HG02763 (cell line): Measurements from ENCODE around the gene TRAK2.
A peak's percentile ranks its signal among the peaks of the same experiment; 100 is the strongest.
"Not testable (repeated sequence)": the region's sequence is repeated elsewhere in the genome, so short reads cannot be mapped to it uniquely, and the experiment has no call there.

Source experiments
- ATAC-seq: cut with Tn5 transposase; IDR thresholded peaks from one replicate; pipeline ENCODE4 v1.9.1; 2021; ENCODE audit warnings: mild to moderate bottlenecking, moderate library complexity; ENCODE audit not compliant: unreplicated experiment

The TRAK2 gene

GRCh38 chr2:201450954-201451291, 335 bp downstream of the TRAK2 start:
- peak; percentile 19 for ATAC-seq

DNA sequence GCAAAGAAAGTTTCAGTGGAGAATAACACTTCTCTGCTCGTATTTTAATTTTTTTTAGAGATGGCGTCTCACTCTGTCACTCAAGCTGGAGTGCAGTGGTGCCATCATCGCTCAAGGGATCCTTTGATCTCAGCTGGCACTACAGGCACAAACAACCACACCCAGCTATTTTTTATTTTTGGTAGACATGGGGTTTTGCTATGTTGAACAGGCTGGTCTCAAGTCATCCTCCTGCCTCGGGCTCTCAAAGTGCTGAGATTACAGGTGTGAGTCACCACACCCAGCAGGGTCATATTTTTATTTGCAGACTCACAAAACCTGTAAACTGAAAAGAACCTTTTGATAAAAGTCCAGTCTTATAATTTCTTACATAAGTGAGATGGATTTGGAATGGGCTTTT, 2.6 kb downstream of the TRAK2 start:
- ATAC-seq = no peak

- ATAC-seq = no peak
These were observed 3.2 kb downstream of the TRAK2 start for GRCh38 chr2:201448061-201448460.

GRCh38 chr2:201447086-201447485, 4.2 kb downstream of the TRAK2 start:
- ATAC-seq = no peak

GRCh38 chr2:201444746-201445465, 6.4 kb downstream of the TRAK2 start:
- ATAC-seq = no peak

DNA sequence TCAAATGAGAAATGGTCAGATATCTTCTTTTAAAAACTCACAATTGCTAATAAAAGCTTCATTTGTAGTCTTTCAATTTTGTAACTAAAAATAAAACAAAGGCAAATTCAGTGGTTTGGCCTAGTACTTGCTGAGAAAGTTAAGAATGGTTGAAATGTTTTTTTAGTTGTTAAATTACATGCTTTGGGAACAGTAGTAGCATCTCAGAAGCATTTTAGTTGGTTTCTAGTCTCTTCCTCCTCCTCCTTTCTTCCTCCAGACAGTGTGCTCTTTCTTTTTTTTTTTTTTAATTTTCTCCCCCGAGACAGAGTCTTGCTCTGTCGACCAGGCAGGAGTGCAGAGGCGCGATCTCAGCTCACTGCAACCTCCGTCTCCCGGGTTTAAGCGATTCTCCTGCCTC, 9.8 kb downstream of the TRAK2 start:
- ATAC-seq = no peak

DNA sequence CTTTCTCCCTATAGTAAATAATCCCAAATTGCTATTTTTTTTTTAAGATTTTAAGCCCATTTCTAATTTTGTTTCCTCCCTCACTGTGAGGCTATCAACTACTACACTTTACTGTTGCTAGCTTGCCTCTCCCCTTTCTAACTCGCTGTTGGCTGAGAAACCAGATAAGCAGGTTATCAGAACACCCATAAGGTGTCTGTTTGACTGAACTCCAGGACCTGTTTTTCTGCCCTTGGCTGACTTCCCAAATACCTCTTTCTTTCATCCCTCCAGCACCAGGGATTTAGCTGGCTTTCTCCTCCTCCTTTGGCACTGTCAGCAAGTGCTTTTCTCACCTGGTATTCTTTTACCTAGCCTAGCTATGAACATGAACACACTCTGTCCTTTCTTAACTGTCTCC, 11.1 kb downstream of the TRAK2 start:
- no peak for ATAC-seq

DNA sequence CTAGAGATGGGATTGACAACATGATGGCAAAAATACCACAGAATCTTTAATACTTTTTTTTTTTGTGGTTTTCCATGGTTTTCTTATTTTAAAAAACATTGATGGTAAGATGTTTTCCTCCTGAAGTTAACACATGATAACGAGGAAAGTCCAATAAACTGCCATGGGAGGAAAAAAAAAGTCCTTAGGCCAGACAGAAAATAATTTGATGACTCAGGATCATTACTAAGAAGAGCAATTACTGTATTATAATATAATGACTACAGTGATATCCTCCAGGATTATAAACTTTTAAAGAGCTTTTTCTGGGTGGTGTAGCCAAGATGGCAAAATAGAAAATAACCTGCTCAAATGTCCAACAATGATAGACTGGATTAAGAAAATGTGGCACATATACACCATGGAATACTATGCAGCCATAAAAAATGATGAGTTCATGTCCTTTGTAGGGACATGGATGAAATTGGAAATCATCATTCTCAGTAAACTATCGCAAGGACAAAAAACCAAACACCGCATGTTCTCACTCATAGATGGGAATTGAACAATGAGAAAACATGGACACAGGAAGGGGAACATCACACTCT, 11.8 kb downstream of the TRAK2 start:
- not testable (repeated sequence) for ATAC-seq

- no peak for ATAC-seq
These were observed 15.1 kb downstream of the TRAK2 start for GRCh38 chr2:201436141-201436540.

GRCh38 chr2:201433394-201433995, 17.8 kb downstream of the TRAK2 start:
- no peak for ATAC-seq

GRCh38 chr2:201432621-201433393, 18.5 kb downstream of the TRAK2 start:
- ATAC-seq = no peak

DNA sequence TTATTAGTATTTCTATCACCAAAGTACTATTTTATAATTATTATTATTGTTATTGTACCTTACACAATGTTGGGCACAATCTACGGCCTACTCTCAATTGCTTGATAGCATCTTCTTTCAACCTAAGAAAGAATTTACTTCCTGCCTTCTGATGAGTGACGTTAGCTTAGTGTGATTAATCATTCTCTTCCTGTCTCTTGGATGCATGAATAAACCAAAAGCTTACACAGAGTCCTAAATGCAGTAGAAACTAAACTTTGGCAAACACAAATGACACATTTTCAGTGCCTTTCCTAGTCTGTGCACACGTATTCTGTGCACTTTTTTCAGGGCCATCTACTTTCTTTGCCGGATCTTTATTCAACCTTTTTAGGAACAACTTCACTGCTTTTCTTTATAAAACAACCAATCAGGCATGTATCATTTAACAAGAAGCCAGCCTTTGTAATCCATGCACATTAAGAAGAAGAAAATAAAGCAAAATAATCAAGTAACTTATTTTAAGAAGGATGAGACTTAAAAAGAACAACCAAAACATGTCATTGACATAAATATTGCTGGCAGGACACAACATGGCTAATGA, 19.1 kb downstream of the TRAK2 start:
- no peak for ATAC-seq

- ATAC-seq = no peak
These were observed 20.4 kb downstream of the TRAK2 start for GRCh38 chr2:201430839-201431238.

DNA sequence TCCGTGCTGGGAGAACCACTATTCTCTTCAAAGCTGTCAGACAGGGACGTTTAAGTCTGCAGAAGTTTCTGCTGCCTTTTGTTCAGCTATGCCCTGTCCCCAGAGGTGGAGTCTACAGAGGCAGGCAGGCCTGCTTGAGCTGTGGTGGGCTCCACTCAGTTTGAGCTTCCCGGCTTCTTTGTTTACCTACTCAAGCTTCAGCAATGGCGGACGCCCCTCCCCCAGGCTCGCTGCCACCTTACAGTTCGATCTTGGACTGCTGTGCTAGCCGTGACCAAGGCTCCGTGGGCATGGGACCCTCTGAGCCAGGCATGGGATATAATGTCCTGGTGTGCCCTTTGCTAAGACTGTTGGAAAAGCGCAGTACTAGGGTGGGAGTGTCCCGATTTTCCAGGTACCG, 20.9 kb downstream of the TRAK2 start:
- ATAC-seq = not testable (repeated sequence)

DNA sequence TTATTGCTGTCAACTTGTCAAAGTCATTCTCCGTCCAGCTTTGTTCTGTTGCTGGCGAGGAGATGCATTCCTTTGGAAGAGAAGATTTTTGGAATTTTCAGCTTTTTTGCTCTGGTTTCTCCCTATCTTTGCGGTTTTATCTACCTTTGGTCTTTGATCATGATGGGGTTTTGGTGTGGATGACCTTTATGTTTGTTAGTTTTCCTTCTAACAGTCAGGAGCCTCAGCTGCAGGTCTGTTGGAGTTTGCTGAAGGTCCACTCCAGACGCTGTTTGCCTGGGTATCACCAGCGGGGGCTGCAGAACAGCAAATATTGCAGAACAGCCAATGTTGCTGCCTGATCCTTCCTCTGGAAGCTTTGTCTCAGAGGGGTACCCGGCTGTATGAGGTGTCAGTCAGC, 21.4 kb downstream of the TRAK2 start:
- not testable (repeated sequence) for ATAC-seq

DNA sequence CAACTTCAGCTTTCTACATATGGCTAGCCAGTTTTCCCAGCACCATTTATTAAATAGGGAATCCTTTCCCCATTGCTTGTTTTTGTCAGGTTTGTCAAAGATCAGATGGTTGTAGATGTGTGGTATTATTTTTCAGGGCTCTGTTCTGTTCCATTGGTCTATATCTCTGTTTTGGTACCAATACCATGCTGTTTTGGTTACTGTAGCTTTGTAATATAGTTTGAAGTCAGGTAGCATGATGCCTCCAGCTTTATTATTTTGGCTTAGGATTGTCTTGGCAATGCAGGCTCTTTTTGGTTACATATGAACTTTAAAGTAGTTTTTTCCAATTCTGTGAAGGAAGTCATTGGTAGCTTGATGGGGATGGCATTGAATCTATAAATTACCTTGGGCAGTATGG, 22.9 kb downstream of the TRAK2 start:
- not testable (repeated sequence) for ATAC-seq

DNA sequence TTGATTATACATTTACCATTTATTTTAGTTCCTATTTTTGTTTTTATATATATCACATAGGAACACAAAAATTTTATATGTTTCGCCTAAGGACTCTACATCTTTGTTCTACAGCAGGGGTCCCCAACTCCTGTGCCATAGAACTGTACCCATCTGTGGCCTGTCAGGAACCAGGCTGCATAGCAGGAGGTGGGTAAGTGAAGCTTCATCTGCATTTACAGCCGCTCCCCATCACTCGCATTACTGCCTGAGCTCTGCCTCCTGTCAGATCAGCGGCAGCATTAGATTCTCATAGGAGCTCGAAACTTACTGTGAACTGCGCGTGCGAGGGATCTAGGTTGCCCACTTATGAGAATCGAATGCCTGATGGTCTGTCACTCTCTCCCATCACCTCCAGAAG, 25.3 kb downstream of the TRAK2 start:
- ATAC-seq = no peak

DNA sequence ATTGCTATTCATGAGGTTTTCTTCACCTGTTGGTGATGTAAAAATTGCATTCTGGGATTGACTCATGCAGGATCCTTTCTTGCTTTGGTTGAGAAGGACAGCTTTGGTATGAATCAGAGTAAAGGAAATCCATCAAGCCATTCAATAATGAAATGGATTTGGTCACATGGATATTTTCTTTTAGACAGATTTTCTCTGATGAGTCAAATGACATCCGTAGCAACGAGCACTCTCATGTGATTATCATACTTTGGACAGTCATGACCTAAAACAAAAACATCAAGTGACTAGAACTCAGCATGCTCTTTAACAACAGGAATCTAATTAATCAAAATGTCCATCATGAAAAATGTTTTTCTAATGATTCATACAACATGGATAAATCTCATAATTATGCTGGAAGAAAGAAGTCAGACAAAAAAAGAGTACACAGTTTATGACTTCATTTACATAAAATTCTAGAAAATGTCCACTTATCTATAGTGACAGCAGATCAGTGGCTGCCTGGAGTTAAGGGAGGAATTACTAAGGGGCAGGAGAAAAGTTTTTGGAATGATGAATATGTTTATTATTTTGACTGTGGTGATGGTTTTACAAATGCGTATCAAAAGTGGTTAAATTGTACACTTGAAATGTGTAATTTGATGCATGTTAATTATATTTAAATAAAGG, 30.7 kb downstream of the TRAK2 start:
- no peak for ATAC-seq

DNA sequence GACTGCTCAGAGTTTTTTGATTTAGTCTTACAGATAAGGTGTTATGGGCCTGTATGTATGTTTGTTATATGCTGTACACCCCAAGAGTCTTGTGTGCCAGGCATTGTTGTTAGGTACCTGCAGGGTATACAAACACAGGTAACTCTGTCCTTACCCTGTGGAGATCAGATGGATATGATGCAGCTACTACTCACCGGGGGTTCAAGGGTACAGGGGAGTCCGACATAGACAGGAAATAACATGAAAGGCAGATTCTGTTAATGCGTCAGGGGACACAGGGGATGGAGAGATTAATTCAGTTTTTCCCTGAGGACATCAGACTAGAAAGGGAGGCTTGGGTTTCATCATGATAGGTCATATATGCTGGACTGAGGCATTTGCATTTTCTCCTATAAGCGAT, 31.3 kb downstream of the TRAK2 start:
- ATAC-seq = no peak

GRCh38 chr2:201419057-201419635, 32.1 kb downstream of the TRAK2 start:
- ATAC-seq = no peak
